Liver (tissue), 3 donors: Measurements from ENCODE around the gene SMYD3.

ENCODE experiments used
- ATF3 ChIP-seq: IDR thresholded peaks from 2 replicates; pipeline ENCODE4 v1.6.1; 2016; ENCODE audit warnings: antibody characterized with exemption
- FOXA1 ChIP-seq: IDR thresholded peaks from 2 replicates; pipeline ENCODE4 v1.6.1; 2016; ENCODE audit warnings: antibody characterized with exemption
- GABPA ChIP-seq, 2 donors: IDR thresholded peaks in 1 of 2; conservative IDR thresholded peaks in 1 of 2; 2 replicates each; pipeline ENCODE4 v1.6.1; 2016; ENCODE audit warnings: antibody characterized with exemption in 2 of 2, mild to moderate bottlenecking in 1 of 2, moderate library complexity in 1 of 2
- HNF4A ChIP-seq, 2 donors: conservative IDR thresholded peaks; 2 replicates each; pipeline ENCODE4 v1.6.1; 2016; ENCODE audit warnings: antibody characterized with exemption in 2 of 2, mild to moderate bottlenecking in 2 of 2
- JUND ChIP-seq, 2 donors: IDR thresholded peaks; 2 replicates each; pipeline ENCODE4 v1.6.1; 2016; ENCODE audit warnings: antibody characterized with exemption in 2 of 2
- RAD21 ChIP-seq, 2 donors: IDR thresholded peaks; 2 replicates each; pipeline ENCODE4 v1.6.1; 2016; ENCODE audit warnings: antibody characterized with exemption in 2 of 2, mild to moderate bottlenecking in 2 of 2
- RXRA ChIP-seq, 2 donors: IDR thresholded peaks; 2 replicates each; pipeline ENCODE4 v1.6.1; 2017 to 2018; ENCODE audit warnings: antibody characterized with exemption in 2 of 2, mild to moderate bottlenecking in 1 of 2
- SP1 ChIP-seq: IDR thresholded peaks from 2 replicates; pipeline ENCODE4 v1.6.1; 2018; ENCODE audit warnings: antibody characterized with exemption, mild to moderate bottlenecking
- TAF1 ChIP-seq: conservative IDR thresholded peaks from 2 replicates; pipeline ENCODE4 v1.6.1; 2016; ENCODE audit warnings: antibody characterized with exemption, mild to moderate bottlenecking
- YY1 ChIP-seq: IDR thresholded peaks from 2 replicates; pipeline ENCODE4 v1.6.1; 2016; ENCODE audit warnings: antibody characterized with exemption, mild to moderate bottlenecking
- TF ChIP-seq, protein P1 (sequence below): IDR thresholded peaks from 2 replicates; pipeline ENCODE4 v1.6.1; 2016; ENCODE audit warnings: antibody characterized with exemption
- TF ChIP-seq, protein P2 (sequence below): fragments of 150-350 bp; IDR thresholded peaks from 2 replicates; pipeline ENCODE4 v1.5.1; 2017; ENCODE audit warnings: improper control_type of control experiment, low read depth, low read length; ENCODE audit not compliant: missing input control
- TF ChIP-seq, protein P3 (sequence below): IDR thresholded peaks from 2 replicates; pipeline ENCODE4 v1.6.1; 2016; ENCODE audit warnings: antibody characterized with exemption, mild to moderate bottlenecking
- TF ChIP-seq, protein P4 (sequence below): IDR thresholded peaks from 2 replicates; pipeline ENCODE4 v1.6.1; 2016; ENCODE audit warnings: antibody characterized with exemption
- donor health status: healthy.
- donor health status: healthy.

DNA sequence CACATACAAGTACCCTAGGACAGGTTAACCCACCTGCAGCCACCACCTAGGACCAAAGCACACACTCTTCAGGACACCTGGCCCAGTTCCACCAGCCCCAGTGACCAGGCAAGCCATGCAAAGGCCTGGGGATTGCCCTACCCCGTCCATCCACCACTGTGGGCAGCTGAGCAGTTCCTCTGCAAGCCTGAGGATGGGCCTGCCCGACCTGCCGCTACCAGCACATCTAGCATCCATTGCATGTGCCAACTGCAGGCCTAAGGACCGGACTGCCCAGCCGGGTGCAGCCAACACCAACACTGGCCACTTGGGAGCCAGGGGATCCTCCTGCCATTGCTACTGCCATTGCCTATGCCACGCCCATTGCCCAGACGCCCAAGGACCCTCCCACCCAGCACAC is 558.3 kb downstream of the SMYD3 start:
- TF ChIP-seq SP1 (no peak), TAF1 (no peak), GABPA (IDR thresholded peaks at IDR 0.05 in 1 of 2, conservative IDR thresholded peaks at IDR 0.05 in 1 of 2) (no peak), YY1 (no peak), FOXA1 (no peak), JUND (IDR thresholded peaks at IDR 0.05) (no peak), RAD21 (IDR thresholded peaks at IDR 0.05) (no peak), RXRA (IDR thresholded peaks at IDR 0.05) (no peak), HNF4A (conservative IDR thresholded peaks at IDR 0.05) (no peak), ATF3 (no peak)
- TF ChIP-seq, protein P1, sequence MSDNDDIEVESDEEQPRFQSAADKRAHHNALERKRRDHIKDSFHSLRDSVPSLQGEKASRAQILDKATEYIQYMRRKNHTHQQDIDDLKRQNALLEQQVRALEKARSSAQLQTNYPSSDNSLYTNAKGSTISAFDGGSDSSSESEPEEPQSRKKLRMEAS = no peak
- TF ChIP-seq, protein P2, sequence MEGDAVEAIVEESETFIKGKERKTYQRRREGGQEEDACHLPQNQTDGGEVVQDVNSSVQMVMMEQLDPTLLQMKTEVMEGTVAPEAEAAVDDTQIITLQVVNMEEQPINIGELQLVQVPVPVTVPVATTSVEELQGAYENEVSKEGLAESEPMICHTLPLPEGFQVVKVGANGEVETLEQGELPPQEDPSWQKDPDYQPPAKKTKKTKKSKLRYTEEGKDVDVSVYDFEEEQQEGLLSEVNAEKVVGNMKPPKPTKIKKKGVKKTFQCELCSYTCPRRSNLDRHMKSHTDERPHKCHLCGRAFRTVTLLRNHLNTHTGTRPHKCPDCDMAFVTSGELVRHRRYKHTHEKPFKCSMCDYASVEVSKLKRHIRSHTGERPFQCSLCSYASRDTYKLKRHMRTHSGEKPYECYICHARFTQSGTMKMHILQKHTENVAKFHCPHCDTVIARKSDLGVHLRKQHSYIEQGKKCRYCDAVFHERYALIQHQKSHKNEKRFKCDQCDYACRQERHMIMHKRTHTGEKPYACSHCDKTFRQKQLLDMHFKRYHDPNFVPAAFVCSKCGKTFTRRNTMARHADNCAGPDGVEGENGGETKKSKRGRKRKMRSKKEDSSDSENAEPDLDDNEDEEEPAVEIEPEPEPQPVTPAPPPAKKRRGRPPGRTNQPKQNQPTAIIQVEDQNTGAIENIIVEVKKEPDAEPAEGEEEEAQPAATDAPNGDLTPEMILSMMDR = no peak
- TF ChIP-seq, protein P3, sequence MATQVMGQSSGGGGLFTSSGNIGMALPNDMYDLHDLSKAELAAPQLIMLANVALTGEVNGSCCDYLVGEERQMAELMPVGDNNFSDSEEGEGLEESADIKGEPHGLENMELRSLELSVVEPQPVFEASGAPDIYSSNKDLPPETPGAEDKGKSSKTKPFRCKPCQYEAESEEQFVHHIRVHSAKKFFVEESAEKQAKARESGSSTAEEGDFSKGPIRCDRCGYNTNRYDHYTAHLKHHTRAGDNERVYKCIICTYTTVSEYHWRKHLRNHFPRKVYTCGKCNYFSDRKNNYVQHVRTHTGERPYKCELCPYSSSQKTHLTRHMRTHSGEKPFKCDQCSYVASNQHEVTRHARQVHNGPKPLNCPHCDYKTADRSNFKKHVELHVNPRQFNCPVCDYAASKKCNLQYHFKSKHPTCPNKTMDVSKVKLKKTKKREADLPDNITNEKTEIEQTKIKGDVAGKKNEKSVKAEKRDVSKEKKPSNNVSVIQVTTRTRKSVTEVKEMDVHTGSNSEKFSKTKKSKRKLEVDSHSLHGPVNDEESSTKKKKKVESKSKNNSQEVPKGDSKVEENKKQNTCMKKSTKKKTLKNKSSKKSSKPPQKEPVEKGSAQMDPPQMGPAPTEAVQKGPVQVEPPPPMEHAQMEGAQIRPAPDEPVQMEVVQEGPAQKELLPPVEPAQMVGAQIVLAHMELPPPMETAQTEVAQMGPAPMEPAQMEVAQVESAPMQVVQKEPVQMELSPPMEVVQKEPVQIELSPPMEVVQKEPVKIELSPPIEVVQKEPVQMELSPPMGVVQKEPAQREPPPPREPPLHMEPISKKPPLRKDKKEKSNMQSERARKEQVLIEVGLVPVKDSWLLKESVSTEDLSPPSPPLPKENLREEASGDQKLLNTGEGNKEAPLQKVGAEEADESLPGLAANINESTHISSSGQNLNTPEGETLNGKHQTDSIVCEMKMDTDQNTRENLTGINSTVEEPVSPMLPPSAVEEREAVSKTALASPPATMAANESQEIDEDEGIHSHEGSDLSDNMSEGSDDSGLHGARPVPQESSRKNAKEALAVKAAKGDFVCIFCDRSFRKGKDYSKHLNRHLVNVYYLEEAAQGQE = no peak
- TF ChIP-seq, protein P4, sequence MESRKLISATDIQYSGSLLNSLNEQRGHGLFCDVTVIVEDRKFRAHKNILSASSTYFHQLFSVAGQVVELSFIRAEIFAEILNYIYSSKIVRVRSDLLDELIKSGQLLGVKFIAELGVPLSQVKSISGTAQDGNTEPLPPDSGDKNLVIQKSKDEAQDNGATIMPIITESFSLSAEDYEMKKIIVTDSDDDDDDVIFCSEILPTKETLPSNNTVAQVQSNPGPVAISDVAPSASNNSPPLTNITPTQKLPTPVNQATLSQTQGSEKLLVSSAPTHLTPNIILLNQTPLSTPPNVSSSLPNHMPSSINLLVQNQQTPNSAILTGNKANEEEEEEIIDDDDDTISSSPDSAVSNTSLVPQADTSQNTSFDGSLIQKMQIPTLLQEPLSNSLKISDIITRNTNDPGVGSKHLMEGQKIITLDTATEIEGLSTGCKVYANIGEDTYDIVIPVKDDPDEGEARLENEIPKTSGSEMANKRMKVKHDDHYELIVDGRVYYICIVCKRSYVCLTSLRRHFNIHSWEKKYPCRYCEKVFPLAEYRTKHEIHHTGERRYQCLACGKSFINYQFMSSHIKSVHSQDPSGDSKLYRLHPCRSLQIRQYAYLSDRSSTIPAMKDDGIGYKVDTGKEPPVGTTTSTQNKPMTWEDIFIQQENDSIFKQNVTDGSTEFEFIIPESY = no peak
